A549 (cell line): ENCODE data around the gene ALKAL2. TPM values are rescaled to one million over a fixed set of nuclear protein-coding genes. Genes with fewer than 3 reads are reported as not detected.

Source experiments
- ATAC-seq, 2 experiments: fragments of 200-7000 bp in 1 of 2; fragments of >200 bp in 1 of 2; cut with Nextera tagmentation in 1 of 2; cut with Tn5 transposase in 1 of 2; 3 replicates each; pipeline versions ENCODE4 v1.8.0 to v1.9.1; 2018 to 2020; ENCODE audit warnings: mild to moderate bottlenecking in 1 of 2, moderate library complexity in 1 of 2
- CTCF ChIA-PET: fragments of 300-600 bp; sonication (Branson Sonifier 250); formaldehyde crosslinking; extraction: SDS; loops from one replicate; lab custom pipeline; 2021; ENCODE audit warnings: antibody characterized with exemption, inconsistent platforms; lab: Yijun Ruan, JAX
- POLR2A ChIA-PET: fragments of 350-600 bp; formaldehyde crosslinking; extraction: SDS; loops from one replicate; lab custom pipeline; 2021; ENCODE audit warnings: antibody characterized with exemption, inconsistent platforms; lab: Yijun Ruan, JAX
- DNase-seq, 2 experiments: peaks; one replicate each; pipeline versions ENCODE4 v3.0.0 to v3.0.0-alpha.2; 2011 to 2016; ENCODE audit warnings: low read depth in 1 of 2, low spot score in 1 of 2
- FAIRE-seq: peaks from 2 replicates; lab custom pipeline; 2011; peaks lifted over from hg19 to GRCh38; lab: Jason Lieb, UNC
- H3K27ac ChIP-seq, 2 experiments: fragments of >200 bp; sonication (Bioruptor Twin); formaldehyde crosslinking; 3 replicates each; pipeline ENCODE4 v1.5.1; 2016 to 2017
- H3K4me1 ChIP-seq: fragments of >200 bp; sonication (Bioruptor Twin); formaldehyde crosslinking; 3 replicates; pipeline ENCODE4 v1.6.1; 2016
- H3K4me2 ChIP-seq: fragments of >200 bp; sonication (Bioruptor Twin); formaldehyde crosslinking; 3 replicates; pipeline ENCODE4 v1.6.1; 2016
- H3K4me3 ChIP-seq: fragments of >200 bp; sonication (Bioruptor Twin); formaldehyde crosslinking; 3 replicates; pipeline ENCODE4 v1.5.1; 2016
- H3K9me3 ChIP-seq: fragments of >200 bp; sonication (Bioruptor Twin); formaldehyde crosslinking; 3 replicates; pipeline ENCODE4 v1.6.1; 2016
- BCL3 ChIP-seq: fragments of >200 bp; sonication (Bioruptor Twin); formaldehyde crosslinking; IDR thresholded peaks from 3 replicates; pipeline ENCODE4 v1.6.1; 2016
- BHLHE40 ChIP-seq: IDR thresholded peaks from 2 replicates; pipeline ENCODE4 v1.6.1; 2012; ENCODE audit warnings: low read depth, low read length, inconsistent platforms
- CBX8 ChIP-seq: fragments of 200-600 bp; sonication (generic); IDR thresholded peaks from 2 replicates; pipeline ENCODE4 v1.6.1; 2016
- CEBPB ChIP-seq, 2 experiments: fragments of >200 bp in 1 of 2; sonication (Bioruptor Twin) in 1 of 2; formaldehyde crosslinking in 1 of 2; IDR thresholded peaks; 2 replicates each; pipeline ENCODE4 v1.6.1; 2012 to 2016
- CHD4 ChIP-seq: fragments of 200-600 bp; sonication (generic); IDR thresholded peaks from 2 replicates; pipeline ENCODE4 v1.6.1; 2016; ENCODE audit warnings: antibody characterized with exemption, mild to moderate bottlenecking, borderline replicate concordance
- CTCF ChIP-seq: fragments of >200 bp; sonication (Bioruptor Twin); formaldehyde crosslinking; IDR thresholded peaks from 3 replicates; pipeline ENCODE4 v1.5.1; 2016
- ELK1 ChIP-seq: fragments of 150-350 bp; IDR thresholded peaks from 2 replicates; pipeline ENCODE4 v1.6.1; 2014; ENCODE audit warnings: low read depth, mild to moderate bottlenecking, low read length
- FOSB ChIP-seq: fragments of 250-450 bp; sonication (Bioruptor Pico); IDR thresholded peaks from 2 replicates; pipeline ENCODE4 v1.5.0; 2020; ENCODE audit warnings: mild to moderate bottlenecking, moderate library complexity
- HOXB5 ChIP-seq: fragments of 250-450 bp; sonication (Bioruptor Pico); IDR thresholded peaks from 2 replicates; pipeline ENCODE4 v1.5.0; 2020; ENCODE audit warnings: mild to moderate bottlenecking, moderate library complexity
- MAZ ChIP-seq: fragments of 150-350 bp; IDR thresholded peaks from 2 replicates; pipeline ENCODE4 v1.6.1; 2014; ENCODE audit warnings: antibody characterized with exemption, low read depth, low read length, borderline replicate concordance
- NR3C1 ChIP-seq: fragments of >200 bp; sonication (Bioruptor Twin); formaldehyde crosslinking; IDR thresholded peaks from 3 replicates; pipeline ENCODE4 v1.6.1; 2017
- POLR2A ChIP-seq: IDR thresholded peaks from 2 replicates; pipeline ENCODE4 v1.6.1; 2012; ENCODE audit warnings: mild to moderate bottlenecking, low read length
- RFX5 ChIP-seq: fragments of 450-650 bp; IDR thresholded peaks from 2 replicates; pipeline ENCODE4 v1.7.1; 2014; ENCODE audit warnings: antibody characterized with exemption, mild to moderate bottlenecking, moderate library complexity
- RNF2 ChIP-seq: fragments of 200-600 bp; sonication (generic); IDR thresholded peaks from 2 replicates; pipeline ENCODE4 v1.6.1; 2016; ENCODE audit warnings: low read depth, mild to moderate bottlenecking, antibody characterized with exemption, moderate library complexity, borderline replicate concordance
- ZC3H11A ChIP-seq: fragments of 450-650 bp; IDR thresholded peaks from 2 replicates; pipeline ENCODE4 v1.6.1; 2014; ENCODE audit warnings: antibody characterized with exemption, mild to moderate bottlenecking
- ZFP36 ChIP-seq: fragments of 450-650 bp; IDR thresholded peaks from 2 replicates; pipeline ENCODE4 v1.6.1; 2014; ENCODE audit warnings: borderline replicate concordance; ENCODE audit not compliant: partially characterized antibody
- WGBS: methylation state at CpG from one replicate; pipeline ENCODE4 v1.1.6; 2017; ENCODE audit errors: missing lambda C conversion rate; 5-methylcytosine and 5-hydroxymethylcytosine counted together
- polyA plus RNA-seq, 4 experiments: library from polyadenylated mRNA; depleted of rRNA in 3 of 4; stranded (reverse); fragments of >200 nt; fragmentation: RNase III in 1 of 4; extraction: RNeasy Plus Mini Kit Qiagen cat#74134 plus additional on column Dnase treatment in 1 of 4; gene quantifications; 2 replicates in 3 of 4; 3 replicates in 1 of 4; pipeline ENCODE4 v1.2.3, GENCODE V29; 2011 to 2017
- TF ChIP-seq, protein P1 (sequence below): IDR thresholded peaks from 2 replicates; pipeline ENCODE4 v1.6.1; 2012; ENCODE audit warnings: low read depth, borderline replicate concordance
- TF ChIP-seq, protein P2 (sequence below): fragments of 450-650 bp; IDR thresholded peaks from 2 replicates; pipeline ENCODE4 v1.6.1; 2014; ENCODE audit warnings: antibody characterized with exemption

ALKAL2 gene
- polyA plus RNA-seq, 2 of the 4 experiments (the other 2 are of a cell fraction), result not detected

GRCh38 chr2:238431-238830 lies 49.5 kb downstream of the ALKAL2 start:
- 36% methylated on average over 3 of the region's 3 CpGs for WGBS
- TF ChIP-seq RNF2, result no peak
- no peak for TF ChIP-seq BCL3
- no peak for TF ChIP-seq BHLHE40
- no peak for TF ChIP-seq POLR2A
- TF ChIP-seq CTCF, result no peak
- TF ChIP-seq CHD4, result no peak
- TF ChIP-seq, protein P1, sequence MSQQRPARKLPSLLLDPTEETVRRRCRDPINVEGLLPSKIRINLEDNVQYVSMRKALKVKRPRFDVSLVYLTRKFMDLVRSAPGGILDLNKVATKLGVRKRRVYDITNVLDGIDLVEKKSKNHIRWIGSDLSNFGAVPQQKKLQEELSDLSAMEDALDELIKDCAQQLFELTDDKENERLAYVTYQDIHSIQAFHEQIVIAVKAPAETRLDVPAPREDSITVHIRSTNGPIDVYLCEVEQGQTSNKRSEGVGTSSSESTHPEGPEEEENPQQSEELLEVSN, result no peak
- ChIA-PET POLR2A (no interaction called here), CTCF (interaction anchor here (2.2 kb wide), 1 partner anchor 9 kb away, joined by 13 read pairs; no protein-coding TSS in a partner anchor)
- H3K4me1 ChIP-seq, result no peaks in the 10 kb centered on the region
- no peak for FAIRE-seq
- H3K4me2 ChIP-seq, result no peak overlapping the region
- no peak for DNase-seq
- H3K27ac ChIP-seq, result no peak overlapping the region
- 0 out of 3 replicates have a peak, but pooled peaks cover 2% of the 10 kb centered on the region for H3K9me3 ChIP-seq
- H3K4me3 ChIP-seq, result no peak overlapping the region
- no peak for ATAC-seq

DNA sequence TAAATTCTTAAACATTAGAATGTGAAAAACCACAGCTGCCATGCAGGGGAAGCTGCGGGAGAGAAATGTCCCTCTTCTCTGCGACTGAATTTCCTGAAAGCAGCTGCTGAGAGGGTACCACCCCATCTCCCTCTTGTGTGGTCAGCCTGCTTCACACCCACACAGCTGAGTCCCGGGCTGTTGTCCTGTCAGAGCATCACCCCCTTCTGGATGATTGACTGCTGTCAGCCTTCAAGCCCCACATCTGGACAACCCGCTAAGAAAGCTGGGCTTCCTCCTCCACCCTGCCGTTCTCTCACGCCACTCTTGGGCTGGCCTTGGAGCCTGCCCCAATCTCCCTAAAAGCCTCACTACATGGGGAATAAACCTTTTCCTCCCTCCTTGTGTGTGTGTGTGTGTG lies 50.0 kb downstream of the ALKAL2 start:
- ChIA-PET CTCF (interaction anchor here (1.3 to 2.2 kb wide), 2 partner anchors 9 to 19 kb away, joined by 4 to 13 read pairs; no protein-coding TSS in a partner anchor), POLR2A (no interaction called here)
- no peak overlapping the region for H3K4me2 ChIP-seq
- H3K4me1 ChIP-seq, result no peaks in the 10 kb centered on the region
- ATAC-seq (no peak), DNase-seq (no peak), FAIRE-seq (no peak)
- 0 out of 3 replicates have a peak, but pooled peaks cover 2% of the 10 kb centered on the region for H3K9me3 ChIP-seq
- H3K4me3 ChIP-seq, result no peak overlapping the region
- 80% methylated on average over 6 of the region's 6 CpGs for WGBS
- TF ChIP-seq, protein P2, sequence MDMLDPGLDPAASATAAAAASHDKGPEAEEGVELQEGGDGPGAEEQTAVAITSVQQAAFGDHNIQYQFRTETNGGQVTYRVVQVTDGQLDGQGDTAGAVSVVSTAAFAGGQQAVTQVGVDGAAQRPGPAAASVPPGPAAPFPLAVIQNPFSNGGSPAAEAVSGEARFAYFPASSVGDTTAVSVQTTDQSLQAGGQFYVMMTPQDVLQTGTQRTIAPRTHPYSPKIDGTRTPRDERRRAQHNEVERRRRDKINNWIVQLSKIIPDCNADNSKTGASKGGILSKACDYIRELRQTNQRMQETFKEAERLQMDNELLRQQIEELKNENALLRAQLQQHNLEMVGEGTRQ, result no peak
- TF ChIP-seq HOXB5 (CRISPR knock-in tag), result no peak
- TF ChIP-seq MAZ, result no peak
- no peak for TF ChIP-seq CBX8
- TF ChIP-seq ZC3H11A, result no peak
- TF ChIP-seq NR3C1, result no peak
- TF ChIP-seq BCL3, result no peak
- no peak for TF ChIP-seq RFX5
- TF ChIP-seq CEBPB (IDR thresholded peaks at IDR 0.05), result no peak
- TF ChIP-seq ZFP36, result no peak
- TF ChIP-seq ELK1, result no peak
- TF ChIP-seq FOSB (CRISPR knock-in tag), result no peak
- TF ChIP-seq, all 56 proteins: peak for 0
- H3K27ac ChIP-seq, result no peak overlapping the region
